ENCODE results near the gene ZNF692. TPM values are rescaled to one million over a fixed set of nuclear protein-coding genes. Genes with fewer than 3 reads are reported as not detected.

Gene ZNF692
- total and polyA plus RNA-seq, 2 of the 13 experiments (the other 11 are each of a cell fraction or from before 2014, with no cell fraction given): 27.3 to 45.8 TPM

GRCh38 chr1:248858891-248859889, at the start of gene ZNF692 (continued):
- 0 out of 2 replicates have a peak, but pooled peaks have one; percentile 55 for TF ChIP-seq AHDC1 (CRISPR knock-in tag; IDR thresholded peaks at IDR 0.05; ENCODE audit: borderline replicate concordance)
- peak; percentile 77; the same call in 1 of the 2 replicates for TF ChIP-seq E2F1 (CRISPR knock-in tag; IDR thresholded peaks at IDR 0.05)
- no peak for TF ChIP-seq POLR2AphosphoS2 (IDR thresholded peaks at IDR 0.05; ENCODE audit: low read depth, low read length)
- TF ChIP-seq MBD4 (IDR thresholded peaks at IDR 0.05; ENCODE audit: borderline replicate concordance, low read length): no peak
- TF ChIP-seq ZNF34 (CRISPR knock-in tag; IDR thresholded peaks at IDR 0.05; ENCODE audit: borderline replicate concordance): no peak
- TF ChIP-seq SMAD9 (CRISPR knock-in tag; IDR thresholded peaks at IDR 0.05): no peak
- no peak for TF ChIP-seq TIGD3 (CRISPR knock-in tag; IDR thresholded peaks at IDR 0.05; ENCODE audit: borderline replicate concordance)
- TF ChIP-seq ZNF280D (CRISPR knock-in tag; IDR thresholded peaks at IDR 0.05): peak; percentile 69
- TF ChIP-seq ZBTB3 (CRISPR knock-in tag; IDR thresholded peaks at IDR 0.05; ENCODE audit: borderline replicate concordance, low read depth): 0 out of 2 replicates have a peak, but pooled peaks have one; percentile 50
- TF ChIP-seq SP1 (IDR thresholded peaks at IDR 0.05): no peak
- TF ChIP-seq SP1 (CRISPR knock-in tag; IDR thresholded peaks at IDR 0.05): no peak
- no peak; the same call in 1 of the 2 replicates for TF ChIP-seq ZFP82 (CRISPR knock-in tag; IDR thresholded peaks at IDR 0.05; ENCODE audit: borderline replicate concordance)
- no peak; the same call in 1 of the 2 replicates for TF ChIP-seq ZNF430 (CRISPR knock-in tag; IDR thresholded peaks at IDR 0.05)
- TF ChIP-seq POLR2A (IDR thresholded peaks at IDR 0.05; ENCODE audit: insufficient read depth in 1 of 2, low read depth in 2 of 2, low read length in 2 of 2): no peak; a peak in 1 of 4 replicates
- TF ChIP-seq NFIB (CRISPR knock-in tag; IDR thresholded peaks at IDR 0.05; ENCODE audit: borderline replicate concordance): 0 out of 2 replicates have a peak, but pooled peaks have one; percentile 7
- peak; percentile 95 for TF ChIP-seq MAX (IDR thresholded peaks at IDR 0.05)

All from HepG2 (cell line).